ENCODE results near the gene NEDD4L.

Gene NEDD4L

DNA sequence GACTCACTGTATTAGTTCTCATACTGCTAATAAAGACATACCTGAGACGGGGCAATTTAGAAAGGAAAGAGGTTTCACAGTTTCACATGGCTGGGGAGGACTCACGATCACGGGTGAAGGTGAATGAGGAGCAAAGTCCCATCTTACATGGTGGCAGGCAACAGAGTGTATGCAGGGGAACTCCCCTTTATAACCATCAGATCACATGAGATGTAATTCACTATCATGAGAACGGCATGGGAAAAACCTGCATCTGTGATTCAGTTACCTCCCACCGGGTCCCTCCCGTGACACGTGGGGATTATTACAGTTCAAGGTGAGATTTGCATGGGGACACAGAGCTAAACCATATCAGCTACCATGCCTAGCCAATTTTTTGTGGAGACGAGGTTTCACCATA is 168.2 kb downstream of the NEDD4L start:
- H3K4me3 ChIP-seq (ENCODE audit: insufficient read depth, low read length, poor library complexity, severe bottlenecking), result no peak overlapping the region
- peaks cover 5% of the 10 kb centered on the region; the same call in 1 of the 2 replicates for H4K20me1 ChIP-seq (ENCODE audit: low read depth, low read length)
- H3K9ac ChIP-seq (ENCODE audit: low read length), result no peak overlapping the region
- no peaks in the 10 kb centered on the region for H3F3A ChIP-seq (ENCODE audit: insufficient read depth)
- no peak overlapping the region for H3K27ac ChIP-seq (ENCODE audit: low read depth, low read length)
- no peak overlapping the region for H2AFZ ChIP-seq (ENCODE audit: low read depth, low read length, severe bottlenecking)
- H3K36me3 ChIP-seq (ENCODE audit: low read length), result no peaks in the 10 kb centered on the region
- H3K9me2 ChIP-seq (replicated peaks; ENCODE audit: insufficient read depth, low read length), result no peaks in the 10 kb centered on the region
- no peaks in the 10 kb centered on the region for H3K27me3 ChIP-seq (ENCODE audit: low read length)
- H3K9me3 ChIP-seq (ENCODE audit: insufficient read depth, low read length), result no peaks in the 10 kb centered on the region
- H3K4me2 ChIP-seq (ENCODE audit: low read depth, low read length, poor library complexity, severe bottlenecking), result no peak overlapping the region
- no peak for TF ChIP-seq EZH2phosphoT487 (conservative IDR thresholded peaks at IDR 0.05; ENCODE audit: low read length)
- TF ChIP-seq, protein P1, sequence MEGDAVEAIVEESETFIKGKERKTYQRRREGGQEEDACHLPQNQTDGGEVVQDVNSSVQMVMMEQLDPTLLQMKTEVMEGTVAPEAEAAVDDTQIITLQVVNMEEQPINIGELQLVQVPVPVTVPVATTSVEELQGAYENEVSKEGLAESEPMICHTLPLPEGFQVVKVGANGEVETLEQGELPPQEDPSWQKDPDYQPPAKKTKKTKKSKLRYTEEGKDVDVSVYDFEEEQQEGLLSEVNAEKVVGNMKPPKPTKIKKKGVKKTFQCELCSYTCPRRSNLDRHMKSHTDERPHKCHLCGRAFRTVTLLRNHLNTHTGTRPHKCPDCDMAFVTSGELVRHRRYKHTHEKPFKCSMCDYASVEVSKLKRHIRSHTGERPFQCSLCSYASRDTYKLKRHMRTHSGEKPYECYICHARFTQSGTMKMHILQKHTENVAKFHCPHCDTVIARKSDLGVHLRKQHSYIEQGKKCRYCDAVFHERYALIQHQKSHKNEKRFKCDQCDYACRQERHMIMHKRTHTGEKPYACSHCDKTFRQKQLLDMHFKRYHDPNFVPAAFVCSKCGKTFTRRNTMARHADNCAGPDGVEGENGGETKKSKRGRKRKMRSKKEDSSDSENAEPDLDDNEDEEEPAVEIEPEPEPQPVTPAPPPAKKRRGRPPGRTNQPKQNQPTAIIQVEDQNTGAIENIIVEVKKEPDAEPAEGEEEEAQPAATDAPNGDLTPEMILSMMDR (IDR thresholded peaks at IDR 0.05; ENCODE audit: insufficient read depth, low read length, poor library complexity, severe bottlenecking), result no peak
- no peaks in the 10 kb centered on the region for H3K79me2 ChIP-seq (ENCODE audit: insufficient read depth, low read length)

DNA sequence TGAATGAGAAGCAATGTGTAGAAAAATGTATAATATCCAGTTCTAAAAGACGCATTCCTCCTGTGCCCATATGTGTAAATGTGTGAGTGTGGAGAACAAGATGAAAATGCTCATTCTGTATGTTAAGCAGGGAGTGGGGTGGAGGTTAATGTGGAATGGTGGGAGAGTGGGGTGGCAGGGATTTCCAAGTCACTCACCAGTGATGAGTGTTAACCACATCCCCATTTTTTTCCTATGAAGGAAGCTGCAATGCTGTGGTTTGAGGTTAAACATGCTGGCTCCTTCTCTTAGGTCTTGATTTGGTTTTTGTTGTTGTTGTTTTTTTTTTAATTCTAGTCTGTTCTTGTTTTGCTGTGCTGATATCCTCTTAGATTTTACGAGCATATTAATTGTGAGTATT is 169.4 kb downstream of the NEDD4L start:
- H3F3A ChIP-seq (ENCODE audit: insufficient read depth), result no peaks in the 10 kb centered on the region
- peaks cover 5% of the 10 kb centered on the region; the same call in 1 of the 2 replicates for H4K20me1 ChIP-seq (ENCODE audit: low read depth, low read length)
- no peak overlapping the region for H3K4me2 ChIP-seq (ENCODE audit: low read depth, low read length, poor library complexity, severe bottlenecking)

DNA sequence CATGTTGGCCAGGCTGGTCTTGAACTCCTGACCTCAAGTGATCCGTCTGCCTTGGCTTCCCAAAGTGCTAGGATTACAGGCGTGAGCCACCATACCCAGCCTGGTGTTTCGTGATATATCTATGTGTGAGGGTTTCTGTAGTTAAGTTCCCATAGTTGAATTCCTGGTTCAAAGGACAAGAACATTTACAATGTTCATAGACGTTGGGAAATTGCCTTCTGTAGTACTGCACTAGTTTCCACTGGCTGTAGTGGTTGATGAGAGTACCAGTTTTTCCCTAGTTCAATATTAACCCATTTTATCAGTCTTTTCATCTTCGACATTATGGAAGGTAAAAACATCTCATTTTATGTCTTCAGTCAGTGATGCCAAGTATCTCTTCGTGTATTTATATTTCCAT is 171.0 kb downstream of the NEDD4L start:
- H3K79me2 ChIP-seq (ENCODE audit: insufficient read depth, low read length), result no peaks in the 10 kb centered on the region
- H3K4me2 ChIP-seq (ENCODE audit: low read depth, low read length, poor library complexity, severe bottlenecking), result no peak overlapping the region

More for the DNA sequence above, 169.4 kb downstream of the NEDD4L start:
- Histone ChIP-seq H3K9ac (ENCODE audit: low read length) (no peak overlapping the region), H3K4me3 (ENCODE audit: insufficient read depth, low read length, poor library complexity, severe bottlenecking) (no peak overlapping the region), H3K27ac (ENCODE audit: low read depth, low read length) (no peak overlapping the region), H2AFZ (ENCODE audit: low read depth, low read length, severe bottlenecking) (no peak overlapping the region), H3K36me3 (ENCODE audit: low read length) (no peaks in the 10 kb centered on the region), H3K9me2 (replicated peaks; ENCODE audit: insufficient read depth, low read length) (no peaks in the 10 kb centered on the region), H3K27me3 (ENCODE audit: low read length) (no peaks in the 10 kb centered on the region), H3K9me3 (ENCODE audit: insufficient read depth, low read length) (no peaks in the 10 kb centered on the region), H3K79me2 (ENCODE audit: insufficient read depth, low read length) (no peaks in the 10 kb centered on the region)
- TF ChIP-seq EZH2phosphoT487 (conservative IDR thresholded peaks at IDR 0.05; ENCODE audit: low read length), result no peak

DNA sequence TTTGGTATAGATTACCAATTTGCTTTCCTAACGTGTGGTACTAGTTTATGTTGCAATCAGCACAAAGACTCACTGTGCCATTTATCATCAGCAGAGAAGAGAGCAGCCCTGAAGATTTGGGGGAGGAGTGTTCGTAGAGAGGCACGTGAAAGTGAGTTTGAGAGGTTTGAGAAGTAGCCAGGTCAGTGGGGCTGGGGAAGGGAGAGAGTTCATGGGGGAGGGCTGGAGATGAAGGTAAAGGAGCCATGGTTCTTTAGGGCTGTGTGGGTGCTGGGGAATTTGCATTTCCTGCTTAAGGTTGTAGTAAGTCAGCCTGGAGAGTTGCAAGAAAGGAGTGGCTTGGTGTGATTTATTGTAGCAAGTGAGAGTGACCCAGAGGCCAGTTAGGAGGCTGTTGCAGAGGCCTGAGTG is 172.1 kb downstream of the NEDD4L start:
- Histone ChIP-seq H4K20me1 (ENCODE audit: low read depth, low read length) (peaks cover 5% of the 10 kb centered on the region; the same call in 1 of the 2 replicates), H3K9me3 (ENCODE audit: insufficient read depth, low read length) (no peaks in the 10 kb centered on the region), H3K4me2 (ENCODE audit: low read depth, low read length, poor library complexity, severe bottlenecking) (no peak overlapping the region), H3K27ac (ENCODE audit: low read depth, low read length) (no peak overlapping the region), H3K27me3 (ENCODE audit: low read length) (no peaks in the 10 kb centered on the region), H3F3A (ENCODE audit: insufficient read depth) (no peaks in the 10 kb centered on the region), H3K4me3 (ENCODE audit: insufficient read depth, low read length, poor library complexity, severe bottlenecking) (no peak overlapping the region), H3K9me2 (replicated peaks; ENCODE audit: insufficient read depth, low read length) (no peaks in the 10 kb centered on the region), H3K36me3 (ENCODE audit: low read length) (no peaks in the 10 kb centered on the region), H3K79me2 (ENCODE audit: insufficient read depth, low read length) (no peaks in the 10 kb centered on the region), H2AFZ (ENCODE audit: low read depth, low read length, severe bottlenecking) (no peak overlapping the region), H3K9ac (ENCODE audit: low read length) (no peak overlapping the region)
- TF ChIP-seq EZH2phosphoT487 (conservative IDR thresholded peaks at IDR 0.05; ENCODE audit: low read length), result no peak
- TF ChIP-seq, protein P1 (IDR thresholded peaks at IDR 0.05; ENCODE audit: insufficient read depth, low read length, poor library complexity, severe bottlenecking), result no peak

More for the DNA sequence above, 171.0 kb downstream of the NEDD4L start:
- H4K20me1 ChIP-seq (ENCODE audit: low read depth, low read length), result peaks cover 5% of the 10 kb centered on the region; the same call in 1 of the 2 replicates
- no peak for TF ChIP-seq EZH2phosphoT487 (conservative IDR thresholded peaks at IDR 0.05; ENCODE audit: low read length)
- TF ChIP-seq, protein P1 (IDR thresholded peaks at IDR 0.05; ENCODE audit: insufficient read depth, low read length, poor library complexity, severe bottlenecking), result no peak
- H3K4me3 ChIP-seq (ENCODE audit: insufficient read depth, low read length, poor library complexity, severe bottlenecking), result no peak overlapping the region
- no peaks in the 10 kb centered on the region for H3F3A ChIP-seq (ENCODE audit: insufficient read depth)
- no peaks in the 10 kb centered on the region for H3K27me3 ChIP-seq (ENCODE audit: low read length)
- no peak overlapping the region for H3K9ac ChIP-seq (ENCODE audit: low read length)
- H3K27ac ChIP-seq (ENCODE audit: low read depth, low read length), result no peak overlapping the region
- no peaks in the 10 kb centered on the region for H3K9me2 ChIP-seq (replicated peaks; ENCODE audit: insufficient read depth, low read length)
- no peaks in the 10 kb centered on the region for H3K9me3 ChIP-seq (ENCODE audit: insufficient read depth, low read length)
- no peaks in the 10 kb centered on the region for H3K36me3 ChIP-seq (ENCODE audit: low read length)
- no peak overlapping the region for H2AFZ ChIP-seq (ENCODE audit: low read depth, low read length, severe bottlenecking)
